Hematopoietic multipotent progenitor cell treated with erythropoietin and hydrocortisone succinate and interleukin-3 and kit ligand, for 17 days (in vitro differentiated cells): Measurements from ENCODE around the gene TNNI2.
"Not testable (repeated sequence)": the region's sequence is repeated elsewhere in the genome, so short reads cannot be mapped to it uniquely, and the experiment has no call there.

ENCODE experiments used
- DNase-seq: peaks from one replicate; pipeline ENCODE4 v3.0.0-alpha.2; 2015; ENCODE audit warnings: low spot score

The TNNI2 gene

DNA sequence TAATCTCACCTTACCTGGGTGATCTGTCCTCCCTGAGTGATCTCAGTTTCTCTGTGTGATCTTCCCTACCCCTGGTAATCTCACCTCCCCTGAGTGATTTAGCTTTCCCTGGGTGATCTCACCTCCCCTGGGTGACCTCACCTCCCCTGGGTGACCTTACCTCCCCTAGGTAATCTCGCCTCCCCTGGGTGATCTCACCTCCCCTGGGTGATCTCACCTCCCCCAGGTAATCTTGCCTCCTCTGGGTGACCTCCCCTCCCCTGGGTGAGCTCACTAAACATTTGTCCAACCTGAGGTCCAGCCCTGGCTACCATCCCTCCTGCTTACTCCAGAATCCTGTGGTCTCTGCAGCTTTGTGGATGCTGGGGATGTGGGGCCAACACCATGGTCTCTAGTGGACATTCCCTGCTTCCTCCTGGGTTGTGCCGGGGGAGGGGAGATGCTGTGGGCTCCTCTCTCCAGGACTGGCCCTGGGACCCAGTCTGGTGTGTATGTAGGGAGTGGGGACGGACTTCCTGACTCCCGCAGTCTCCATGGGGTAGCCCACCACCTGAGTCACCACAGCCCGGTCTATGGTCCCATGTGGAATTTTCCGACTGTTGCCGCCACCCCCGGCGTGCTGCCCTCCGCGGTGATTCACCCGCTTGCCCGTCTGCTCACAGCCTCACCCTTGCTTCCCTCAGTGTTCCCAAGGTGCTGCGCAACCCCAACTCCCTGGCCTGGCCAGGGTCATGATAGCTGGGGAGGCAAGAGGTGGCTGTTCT is 24.0 kb downstream of the TNNI2 start:
- DNase-seq = no peak

DNA sequence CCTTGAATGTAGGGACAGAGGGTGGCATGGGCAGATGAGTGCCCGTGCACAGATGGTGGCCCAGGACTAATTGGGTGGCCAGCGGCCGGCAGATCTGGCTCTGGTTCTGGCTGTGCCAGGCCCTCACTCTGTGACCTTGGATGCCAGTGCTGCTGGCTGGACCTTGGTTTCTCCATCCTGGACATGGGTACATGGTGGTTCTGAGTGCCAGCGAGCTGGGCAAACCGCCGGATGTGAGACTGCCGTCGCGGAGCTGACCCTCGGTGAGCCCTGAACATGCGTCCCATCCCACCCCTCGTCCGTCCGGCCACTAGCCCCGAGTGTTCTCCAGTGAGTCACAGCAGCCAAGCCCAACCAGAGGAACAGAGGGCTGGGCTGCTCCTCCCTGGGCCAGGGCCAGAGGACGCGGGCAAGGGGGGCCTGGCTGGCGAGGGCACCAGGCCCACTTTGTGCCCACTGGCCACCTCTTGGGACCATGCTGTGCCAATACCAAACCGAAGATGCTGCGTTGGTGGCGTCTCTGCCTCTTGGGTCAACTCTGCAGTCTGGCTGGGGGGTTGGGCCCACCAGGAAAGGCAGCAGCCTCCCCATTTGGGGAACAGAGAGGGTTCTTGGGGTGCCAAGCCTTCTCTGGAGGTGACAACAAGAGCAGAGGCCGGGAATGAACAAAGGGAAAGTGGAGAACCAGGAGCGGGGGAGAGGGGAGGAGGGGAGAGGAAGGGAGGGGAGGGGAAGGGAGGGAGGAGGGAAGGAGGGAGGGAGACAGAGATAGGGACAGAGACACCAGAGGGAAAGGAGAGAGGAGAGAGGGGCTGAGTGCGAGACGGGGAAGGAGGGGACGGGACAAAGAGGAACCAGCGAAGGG is 24.8 kb downstream of the TNNI2 start:
- DNase-seq = no peak

DNA sequence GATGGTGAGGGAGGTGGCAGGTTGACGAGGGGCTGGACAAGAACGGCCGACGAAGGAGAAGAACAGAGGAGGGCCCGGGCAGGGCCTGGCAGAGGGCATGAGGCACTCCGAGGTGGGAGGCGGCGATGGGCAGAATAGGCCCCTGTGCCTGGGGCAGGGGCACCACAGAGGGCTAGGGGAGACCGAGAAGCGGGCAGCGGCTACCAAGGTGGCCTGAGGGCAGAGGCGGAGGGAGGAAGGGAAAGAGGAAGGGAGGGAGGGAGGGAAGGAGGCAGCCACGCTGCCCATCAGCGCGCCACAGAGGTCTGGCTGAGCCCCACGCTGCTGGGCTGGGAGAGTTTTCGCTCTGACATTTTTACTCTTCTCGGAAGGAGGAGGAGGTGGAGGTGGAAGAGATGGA is 25.4 kb downstream of the TNNI2 start:
- no peak for DNase-seq

DNA sequence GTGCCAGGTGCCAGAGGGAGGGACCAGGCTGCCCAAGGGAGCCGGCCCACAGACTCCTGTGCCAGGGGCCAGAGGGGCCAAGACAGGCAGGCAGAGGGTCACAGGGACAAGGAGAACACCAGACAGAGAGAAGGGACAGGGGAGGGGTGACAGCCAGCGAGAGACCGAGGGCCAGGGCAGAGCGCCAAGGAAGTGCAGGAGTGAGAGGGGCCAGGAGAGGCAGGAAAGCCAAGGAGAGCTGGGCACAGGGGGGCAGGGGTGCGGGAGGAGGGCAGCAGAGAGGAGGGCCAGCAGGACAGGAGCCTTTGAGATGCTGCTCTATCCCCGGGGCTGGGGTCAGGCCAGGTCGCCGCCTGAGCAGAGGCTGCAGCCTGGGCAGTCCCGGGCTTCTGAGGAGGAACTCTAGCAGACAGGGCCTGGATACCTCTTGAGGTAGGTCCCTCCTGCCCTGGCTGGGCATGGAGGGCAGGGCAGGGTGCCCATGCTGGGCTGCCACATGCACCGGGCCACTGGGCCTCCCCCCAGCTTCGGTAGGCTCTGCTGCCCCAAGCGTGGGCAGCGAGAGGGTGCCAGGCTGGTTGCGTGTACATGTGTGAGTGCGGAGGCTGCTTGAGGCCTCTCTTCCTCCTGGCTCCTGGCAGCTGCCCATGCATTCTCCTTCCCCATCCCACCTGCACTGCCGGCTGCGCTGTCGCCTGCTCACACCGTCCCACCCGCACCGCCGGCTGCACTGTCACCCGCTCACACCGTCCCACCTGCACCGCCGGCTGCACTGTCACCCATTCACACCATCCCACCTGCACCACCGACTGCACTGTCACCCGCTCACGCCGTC is 26.3 kb downstream of the TNNI2 start:
- DNase-seq = no peak

DNA sequence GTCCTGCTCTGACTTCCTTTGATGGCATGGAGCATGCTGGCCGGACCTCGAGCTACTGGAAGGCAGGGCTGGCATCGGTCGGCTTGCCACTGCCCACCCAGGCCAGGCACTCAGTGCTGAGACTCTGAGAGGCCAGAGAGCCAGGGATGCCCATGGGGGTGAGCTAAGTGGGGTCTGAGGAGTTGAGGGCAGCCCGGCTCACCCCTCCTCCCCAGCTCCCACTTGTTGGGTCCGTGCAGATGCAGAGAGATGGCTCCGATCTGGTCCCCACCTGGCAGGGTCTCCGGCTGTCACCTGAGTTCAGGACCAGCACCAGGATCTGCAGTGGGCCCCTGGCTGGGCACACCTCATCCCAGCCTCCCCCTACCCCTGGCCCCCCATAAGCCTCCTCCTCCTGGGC is 27.4 kb downstream of the TNNI2 start:
- no peak for DNase-seq

DNA sequence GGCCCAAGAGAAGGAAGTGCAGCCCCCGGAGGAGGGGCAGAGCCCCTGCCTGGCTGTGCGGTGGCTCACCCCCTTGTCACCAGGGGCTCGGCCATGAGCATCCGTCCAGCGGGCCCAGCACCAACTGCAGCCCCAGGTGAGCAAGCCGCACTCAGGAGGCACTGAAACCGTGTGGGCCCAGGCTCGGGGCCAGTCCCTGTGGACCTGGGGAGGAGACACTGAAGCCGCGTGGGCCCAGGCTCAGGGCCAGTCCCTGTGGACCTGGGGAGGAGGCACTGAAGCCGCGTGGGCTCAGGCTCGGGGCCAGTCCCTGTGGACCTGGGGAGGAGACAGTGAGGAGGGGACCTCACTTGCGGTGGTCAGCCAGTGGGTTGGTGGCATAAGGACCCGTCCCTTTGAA is 28.0 kb downstream of the TNNI2 start:
- no peak for DNase-seq

DNA sequence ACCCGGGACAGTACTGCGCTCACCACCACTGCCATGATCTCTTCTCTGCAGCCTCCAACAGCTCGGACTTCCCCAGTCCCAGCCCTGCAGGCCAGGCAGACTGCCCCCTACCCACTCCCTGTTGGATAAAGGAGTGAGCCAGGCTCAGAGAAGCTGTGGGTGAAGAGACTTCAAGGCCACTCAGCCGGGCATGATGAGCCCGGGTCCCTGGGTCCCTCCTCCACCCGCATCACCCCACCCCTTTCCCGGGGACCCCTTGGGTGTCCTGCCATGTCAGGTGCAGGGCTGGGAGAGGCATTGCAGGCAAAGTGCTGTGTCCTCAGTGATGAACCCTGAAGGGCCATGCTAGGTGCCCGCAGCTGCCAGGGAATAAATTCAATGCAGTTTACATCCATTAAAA is 28.6 kb downstream of the TNNI2 start:
- DNase-seq = no peak

DNA sequence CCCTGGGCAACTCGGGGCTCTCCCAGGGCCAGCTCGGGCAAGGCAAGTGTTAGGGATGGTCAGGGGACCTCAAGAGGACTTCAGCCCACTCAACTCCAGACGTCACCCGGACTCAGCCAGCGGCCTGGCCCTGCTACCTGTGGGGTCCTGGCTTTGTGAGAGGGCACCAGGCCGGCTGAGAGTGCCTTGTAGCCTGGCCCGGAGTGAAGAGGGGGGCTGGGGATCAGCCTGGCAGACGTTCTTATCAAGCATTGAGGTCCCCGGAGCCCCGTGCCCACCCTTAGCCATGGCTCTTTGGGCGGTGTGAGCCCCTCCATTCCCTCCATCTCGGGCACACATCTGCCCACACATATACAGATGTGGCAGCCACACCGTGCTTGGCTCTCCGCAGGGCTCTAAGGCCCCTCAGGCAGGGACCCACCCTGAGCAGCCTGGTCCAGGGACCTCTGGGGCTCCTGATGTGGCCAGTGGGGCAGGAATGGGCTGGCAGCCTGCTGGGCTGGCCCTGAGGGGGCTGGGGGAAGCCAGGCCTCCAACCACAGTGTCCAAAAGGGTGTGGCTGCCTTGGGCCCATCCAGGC is 29.4 kb downstream of the TNNI2 start:
- no peak for DNase-seq

DNA sequence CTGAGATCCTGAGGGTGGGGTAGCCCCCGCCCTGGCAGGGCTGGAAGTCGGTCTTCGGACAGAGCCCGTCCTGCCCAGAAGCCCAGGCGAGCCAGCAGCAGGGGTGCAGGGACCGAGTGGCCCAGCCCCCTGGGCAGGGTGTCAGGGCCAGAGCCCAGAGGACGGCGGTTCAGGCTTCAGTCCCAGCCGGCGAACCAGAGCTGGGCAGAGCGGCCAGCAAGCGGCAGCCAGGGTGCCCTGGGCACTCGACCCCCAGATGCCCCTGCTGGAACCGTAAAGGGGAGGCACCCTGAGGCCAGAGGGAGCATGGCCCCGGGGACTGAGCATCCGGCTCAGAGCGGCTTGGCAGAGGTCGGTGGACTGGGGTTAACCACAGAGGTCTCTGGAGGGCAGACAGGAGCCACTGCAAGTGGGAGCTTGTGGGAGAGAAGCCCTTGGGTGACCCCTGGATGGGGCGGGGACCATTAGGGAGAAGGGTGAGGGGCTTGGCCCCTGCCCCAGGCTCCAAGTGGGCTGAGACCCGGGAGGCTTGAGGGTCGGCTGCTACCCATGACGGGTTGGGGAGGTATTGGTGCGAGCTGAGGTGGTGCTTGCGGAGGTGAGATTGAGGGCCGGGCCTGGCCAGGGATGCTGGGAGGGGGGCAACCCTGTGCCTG is 30.0 kb downstream of the TNNI2 start:
- no peak for DNase-seq

DNA sequence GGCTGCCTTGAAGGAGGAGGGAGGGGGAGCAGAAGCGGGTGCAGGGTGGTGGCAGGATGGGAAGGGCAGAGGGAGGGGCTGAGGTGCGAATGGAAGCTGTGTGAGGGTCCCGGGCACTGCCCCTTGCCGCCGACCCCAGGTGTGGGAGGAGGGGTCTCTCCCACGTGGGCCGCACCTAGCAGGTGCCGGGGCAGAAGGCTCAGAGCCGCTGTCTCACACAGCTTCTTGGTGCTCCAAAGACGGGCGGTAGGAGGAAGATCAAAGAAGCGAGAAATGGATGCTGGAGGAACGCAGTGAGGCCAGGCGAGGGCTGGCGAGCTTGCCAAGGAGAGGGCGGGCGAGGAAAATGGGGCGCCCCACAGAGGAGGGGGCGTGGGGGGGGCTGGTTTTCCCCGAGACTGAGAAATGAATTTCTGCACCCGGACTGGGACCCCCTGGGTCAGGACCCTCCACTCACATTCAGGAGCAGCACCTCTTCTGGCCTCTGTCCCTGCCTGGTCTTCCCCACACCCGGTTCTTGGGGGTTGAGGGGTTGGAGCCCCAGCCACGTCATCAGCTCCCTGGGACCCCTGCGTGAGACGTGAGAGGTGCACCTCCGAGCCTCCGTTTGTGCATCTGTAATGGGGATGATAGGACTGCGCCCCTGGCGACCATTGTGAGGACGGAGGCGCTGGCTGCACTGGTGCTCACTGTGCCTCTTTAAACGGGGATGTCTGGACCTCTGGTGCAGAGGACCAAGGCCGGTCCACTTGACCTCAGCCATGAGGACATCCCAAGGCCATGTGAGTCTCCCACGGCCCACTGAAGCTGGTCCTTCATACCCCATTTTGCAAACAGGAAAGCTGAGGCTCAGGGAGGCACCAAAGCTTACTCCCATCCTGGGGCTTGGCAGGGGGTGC is 30.9 kb downstream of the TNNI2 start:
- DNase-seq = no peak

DNA sequence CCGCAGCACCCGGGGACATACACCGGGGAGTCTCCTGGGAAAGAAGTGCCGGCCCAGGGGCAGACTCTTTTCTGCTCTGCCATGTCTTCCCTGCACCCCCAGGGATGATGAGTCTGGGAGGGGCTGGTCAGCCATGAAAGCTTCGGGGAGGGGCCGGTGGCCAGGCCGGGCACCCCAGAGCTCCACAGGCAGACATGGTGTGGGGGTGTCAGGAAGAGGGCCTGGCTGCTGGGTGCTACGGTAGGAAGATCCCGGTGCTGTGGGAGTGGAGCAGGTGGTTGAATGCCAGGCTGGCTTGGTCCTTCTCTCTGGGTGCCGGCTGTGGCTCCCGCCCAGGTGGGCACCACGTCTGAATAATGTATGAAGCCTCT is 31.5 kb downstream of the TNNI2 start:
- no peak for DNase-seq

DNA sequence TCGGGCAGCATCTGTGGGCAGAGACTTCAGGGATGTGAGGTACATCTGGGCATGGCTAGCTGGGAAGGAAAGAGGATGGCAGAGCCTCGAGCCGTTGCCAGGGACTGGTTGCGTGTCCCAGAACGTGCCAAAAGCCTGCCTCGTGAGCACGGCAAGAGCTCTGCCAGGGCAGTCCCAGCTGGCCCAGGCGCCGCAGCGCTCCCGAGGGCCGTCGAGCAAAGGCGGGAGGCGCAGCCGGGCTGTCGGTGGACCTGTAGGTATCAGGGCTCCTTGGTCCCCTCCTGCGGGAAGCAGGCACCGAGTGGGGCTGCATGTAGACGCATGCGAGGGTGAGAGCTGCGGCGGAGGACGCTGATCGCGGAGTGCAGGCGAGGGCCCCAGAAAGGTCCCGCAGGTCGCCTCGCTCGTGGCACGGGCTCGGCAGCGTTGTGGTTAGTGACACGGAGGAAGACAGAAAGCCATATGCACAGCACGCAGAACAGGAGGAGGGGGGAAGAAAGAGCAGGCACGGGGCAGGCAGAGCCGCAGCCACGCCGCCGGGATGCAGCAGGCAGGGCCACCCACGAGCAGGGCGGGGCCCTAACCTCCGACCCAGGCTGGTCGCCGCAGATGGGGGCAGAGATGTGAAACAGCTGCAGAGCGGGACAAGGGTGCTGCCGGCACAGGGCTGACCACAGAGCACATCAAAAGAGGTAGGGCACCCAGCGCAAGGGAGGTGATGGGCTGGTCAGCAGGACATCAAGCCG is 32.1 kb downstream of the TNNI2 start:
- no peak for DNase-seq

DNA sequence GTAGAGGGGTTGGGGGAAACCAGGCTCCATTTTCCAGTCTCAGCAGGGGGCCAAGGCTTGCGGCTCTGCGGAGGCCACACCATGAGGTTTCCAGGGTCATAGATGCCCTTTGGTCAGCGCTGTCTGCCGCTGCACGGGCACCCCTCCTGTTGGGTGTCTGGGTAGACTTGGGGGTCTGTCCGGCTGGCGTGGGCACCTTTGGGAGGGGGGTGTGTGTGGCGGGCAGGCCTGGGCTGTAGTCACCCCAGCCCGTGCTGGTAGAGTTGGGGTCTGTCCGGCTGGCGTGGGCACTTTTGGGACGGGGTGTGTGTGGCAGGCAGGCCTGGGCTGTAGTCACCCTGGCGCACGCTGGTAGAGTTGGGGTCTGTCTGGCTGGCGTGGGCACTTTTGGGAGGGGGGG is 32.8 kb downstream of the TNNI2 start:
- DNase-seq = no peak

DNA sequence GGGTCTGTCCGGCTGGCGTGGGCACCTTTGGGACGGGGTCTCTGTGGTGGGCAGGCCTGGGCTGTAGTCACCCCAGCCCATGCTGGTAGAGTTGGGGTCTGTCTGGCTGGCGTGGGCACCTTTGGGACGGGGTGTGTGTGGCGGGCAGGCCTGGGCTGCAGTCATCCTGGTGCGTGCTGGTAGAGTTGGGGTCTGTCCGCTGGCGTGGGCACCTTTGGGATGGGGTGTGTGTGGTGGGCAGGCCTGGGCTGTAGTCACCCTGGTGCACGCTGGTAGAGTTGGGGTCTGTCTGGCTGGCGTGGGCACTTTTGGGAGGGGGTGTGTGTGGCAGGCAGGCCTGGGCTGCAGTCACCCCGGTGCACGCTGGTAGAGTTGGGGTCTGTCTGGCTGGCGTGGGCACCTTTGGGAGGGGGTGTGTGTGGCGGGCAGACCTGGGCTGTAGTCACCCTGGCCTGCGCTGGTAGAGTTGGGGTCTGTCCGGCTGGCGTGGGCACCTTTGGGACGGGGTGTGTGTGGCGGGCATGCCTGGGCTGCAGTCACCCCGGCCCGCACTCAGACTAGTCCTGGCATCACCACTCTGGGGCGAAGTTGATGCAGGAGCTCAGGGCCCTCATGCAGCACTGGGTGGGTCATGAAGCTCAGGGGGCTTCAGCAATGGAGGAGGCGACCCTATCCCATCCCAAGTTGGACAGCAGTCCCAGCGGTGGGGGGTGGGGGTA is 33.6 kb downstream of the TNNI2 start:
- DNase-seq = no peak

DNA sequence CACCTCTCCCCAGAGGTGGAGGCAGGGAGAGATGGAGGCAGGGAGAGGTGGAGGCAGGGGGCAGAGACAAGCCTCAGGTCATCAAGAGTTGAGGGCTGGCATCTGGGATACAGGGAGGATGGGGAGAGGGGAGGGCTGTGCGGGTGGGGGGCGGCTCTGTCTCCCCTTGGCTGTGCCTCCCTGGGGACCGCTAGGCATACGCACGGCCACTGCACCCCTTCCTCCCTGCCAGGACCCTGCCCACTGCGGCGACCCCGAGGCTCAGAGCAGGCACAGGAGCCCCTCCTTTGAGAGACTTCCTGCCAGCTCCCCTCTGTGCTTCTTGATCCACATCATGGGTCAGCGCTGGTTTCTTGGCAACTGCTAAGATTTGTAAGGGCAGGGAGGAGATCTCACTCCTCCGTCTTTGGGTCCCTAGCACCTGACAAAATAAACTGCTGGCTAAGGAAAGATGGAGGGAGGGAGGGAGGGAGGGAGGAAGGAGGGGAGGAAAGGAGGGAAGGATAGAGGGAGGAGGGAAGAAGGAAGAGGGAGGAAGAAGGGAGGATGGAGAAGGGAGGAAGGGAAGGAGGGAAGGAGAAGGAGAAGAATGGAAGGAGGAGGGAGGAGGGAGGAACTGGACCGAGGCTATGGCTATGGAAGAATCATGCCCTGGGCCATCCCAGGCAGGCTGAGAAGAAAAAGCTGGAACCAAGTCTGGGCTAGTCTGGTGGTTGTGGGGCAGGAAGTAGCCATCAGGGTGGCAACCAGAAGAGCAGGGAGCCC is 34.4 kb downstream of the TNNI2 start:
- no peak for DNase-seq

DNA sequence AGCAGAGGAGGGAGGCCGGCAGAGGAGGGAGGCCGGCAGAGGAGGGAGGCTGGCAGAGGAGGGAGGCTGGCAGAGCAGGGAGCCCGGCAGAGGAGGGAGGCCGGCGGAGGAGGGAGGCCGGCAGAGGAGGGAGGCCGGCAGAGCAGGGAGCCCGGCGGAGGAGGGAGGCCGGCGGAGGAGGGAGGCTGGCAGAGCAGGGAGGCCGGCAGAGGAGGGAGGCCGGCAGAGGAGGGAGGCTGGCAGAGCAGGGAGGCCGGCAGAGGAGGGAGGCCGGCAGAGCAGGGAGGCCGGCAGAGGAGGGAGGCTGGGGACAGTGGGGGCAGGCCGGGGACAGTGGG is 35.0 kb downstream of the TNNI2 start:
- DNase-seq = not testable (repeated sequence)

DNA sequence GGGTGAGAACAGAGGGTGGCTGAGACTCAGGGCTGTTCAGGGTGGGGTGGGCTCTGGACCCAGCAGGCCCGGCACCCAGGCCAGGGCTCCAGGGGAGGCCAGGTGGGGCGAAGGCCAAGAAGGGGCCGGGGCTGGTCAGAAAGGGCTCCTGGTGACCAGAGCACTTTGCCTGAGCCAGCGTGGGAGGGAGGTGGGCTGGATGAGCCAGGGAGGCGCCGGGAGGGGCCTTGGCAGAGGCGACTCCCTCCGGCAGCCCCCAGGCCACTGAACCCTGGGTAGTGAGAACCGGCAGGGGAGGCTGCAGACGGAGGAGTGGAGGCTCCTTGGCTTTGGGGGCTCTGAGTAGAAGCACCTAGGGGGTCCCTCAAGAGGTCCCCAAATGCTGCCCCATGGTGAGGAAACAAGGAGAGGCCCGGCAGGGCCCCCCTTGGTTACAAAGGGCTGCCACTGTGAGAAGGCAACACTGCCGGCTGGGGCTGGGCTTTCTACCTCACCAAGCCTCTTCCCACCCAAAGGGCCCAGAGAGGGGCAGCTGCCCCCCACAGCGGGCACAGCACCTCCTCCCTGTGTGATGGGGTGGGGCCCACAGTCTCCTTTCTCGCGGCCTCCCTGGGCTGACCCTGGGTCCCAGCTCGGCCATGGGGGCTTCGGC is 35.8 kb downstream of the TNNI2 start:
- not testable (repeated sequence) for DNase-seq
